Measurements from ENCODE around the gene YLPM1.

GRCh38 chr14:74861734-74862090 lies 98.6 kb downstream of the YLPM1 start:
- TF ChIP-seq RAD21 (IDR thresholded peaks at IDR 0.05; ENCODE audit: low read depth) (no peak), EGR1 (IDR thresholded peaks at IDR 0.05) (no peak), TAF1 (IDR thresholded peaks at IDR 0.05; ENCODE audit: low read depth) (no peak), EP300 (IDR thresholded peaks at IDR 0.05; ENCODE audit: borderline replicate concordance) (no peak), MAX (IDR thresholded peaks at IDR 0.05) (no peak), YY1 (IDR thresholded peaks at IDR 0.05; ENCODE audit: low read depth) (no peak), CEBPB (IDR thresholded peaks at IDR 0.05) (no peak; the same call in 1 of the 2 replicates), CREB1 (IDR thresholded peaks at IDR 0.05; ENCODE audit: low read depth) (no peak), FOXM1 (IDR thresholded peaks at IDR 0.05; ENCODE audit: borderline replicate concordance, low read depth) (no peak)

All from Ishikawa (cell line).